ENCODE measurements around the gene MMP11. TPM values are rescaled to one million over a fixed set of nuclear protein-coding genes. Genes with fewer than 3 reads are reported as not detected.

MMP11 gene
- polyA plus RNA-seq, 3 donors, result not detected

- peak overlapping the region in 2 of 7 donors; percentile 19 to 27 for H3K27ac Mint-ChIP-seq
Observed at GRCh38 chr22:23825246-23825905, 52.7 kb downstream of the MMP11 start.

More at GRCh38 chr22:23825246-23825905, 52.7 kb downstream of the MMP11 start:
- H3K9ac ChIP-seq (ENCODE audit: insufficient read depth, low read length, poor library complexity, severe bottlenecking), result no peak overlapping the region
- Mint-ChIP-seq H3K4me3 (no peak overlapping the region), H3K36me3 (peaks cover 86 to 99% of the 10 kb centered on the region in 2 donors), H3K27me3 (ENCODE audit: low read depth in 3 of 3) (peaks cover 0 to 2% (median 0%) of the 10 kb centered on the region in 3 donors), H3K4me1 (no peaks in the 10 kb centered on the region), H3K9me3 (peaks cover 0 to 3% (median 0%) of the 10 kb centered on the region in 7 donors)
- DNase-seq, result no peak
- H3K27ac ChIP-seq (ENCODE audit: low read depth in 1 of 2, low read length in 2 of 2), result no peak overlapping the region
- no peak overlapping the region for H2AFZ ChIP-seq (ENCODE audit: insufficient read depth, low read depth, low read length, poor library complexity, severe bottlenecking)
- 97% methylated on average over 12 of the region's 12 CpGs for WGBS (ENCODE audit: insufficient coverage)
- no peaks in the 10 kb centered on the region for H3K27me3 ChIP-seq (ENCODE audit: control insufficient read depth in 2 of 2, insufficient read depth in 2 of 2, low read length in 2 of 2)
- H3K36me3 ChIP-seq (replicated peaks in 1 of 2; ENCODE audit: control insufficient read depth in 1 of 2, insufficient read depth in 2 of 2, low read length in 2 of 2), result peaks cover 76 to 98% of the 10 kb centered on the region in 2 donors
- no peaks in the 10 kb centered on the region for H3K9me3 ChIP-seq (replicated peaks in 1 of 2; ENCODE audit: control insufficient read depth in 1 of 2, insufficient read depth in 1 of 2, low read length in 2 of 2)
- H3K4me1 ChIP-seq (ENCODE audit: control insufficient read depth in 1 of 2, insufficient read depth in 2 of 2, low read length in 2 of 2), result no peaks in the 10 kb centered on the region
- intact Hi-C loops (cut with micrococcal nuclease), result no loop called here
- no peak overlapping the region for H3K4me2 ChIP-seq (replicated peaks; ENCODE audit: extremely low read depth, low read length, poor library complexity, severe bottlenecking)
- H4K20me1 ChIP-seq (ENCODE audit: insufficient read depth, low read length), result peaks cover 4% of the 10 kb centered on the region
- no peak for TF ChIP-seq CTCF (IDR thresholded peaks at IDR 0.05)
- no peak overlapping the region for H3K4me3 ChIP-seq (replicated peaks in 1 of 3; ENCODE audit: low read depth in 2 of 3, low read length in 3 of 3)
- no peaks in the 10 kb centered on the region for H3K79me2 ChIP-seq (ENCODE audit: insufficient read depth, low read length)

Measured in CD14-positive monocyte (primary cell).